HFF-Myc (cell line): ENCODE data around the gene CDKAL1.

Experiments used
- DNase-seq: peaks from one replicate; pipeline ENCODE4 v3.0.0-alpha.2; 2011; ENCODE audit warnings: low read depth; ENCODE audit errors: extremely low read depth
- H3K4me3 ChIP-seq: replicated peaks from 2 replicates; pipeline ENCODE4 v1.5.1; 2011; ENCODE audit warnings: low read depth, mild to moderate bottlenecking, control low read depth, low read length
- CTCF ChIP-seq: IDR thresholded peaks from 2 replicates; pipeline ENCODE4 v1.5.1; 2012; ENCODE audit warnings: mild to moderate bottlenecking, low read depth, low read length, control low read depth; ENCODE audit errors: missing control alignments

Gene CDKAL1

GRCh38 chr6:20900389-20901160 is 366.3 kb downstream of the CDKAL1 start:
- no peak overlapping the region for H3K4me3 ChIP-seq
- no peak for TF ChIP-seq CTCF
- DNase-seq, result no peak

GRCh38 chr6:20905377-20905776 is 371.1 kb downstream of the CDKAL1 start:
- TF ChIP-seq CTCF, result no peak
- DNase-seq, result no peak
- H3K4me3 ChIP-seq, result no peak overlapping the region

DNA sequence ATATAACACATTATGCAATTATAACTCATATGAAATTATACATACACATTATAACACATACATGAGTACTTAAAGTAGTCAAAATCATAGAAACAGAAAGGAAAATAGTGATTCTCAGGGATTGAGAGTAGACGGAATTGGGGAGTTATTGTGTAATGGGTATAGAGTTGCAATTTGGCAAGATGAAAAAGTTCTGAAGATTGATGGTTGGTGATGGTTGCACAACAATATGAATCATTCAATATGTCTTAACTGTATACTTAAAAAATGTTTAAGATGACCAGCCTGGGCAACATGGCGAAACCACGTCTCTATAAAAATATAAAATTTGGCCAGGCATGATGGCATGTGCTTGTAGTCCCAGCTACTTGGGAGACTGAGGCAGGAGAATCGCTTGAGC is 372.7 kb downstream of the CDKAL1 start:
- H3K4me3 ChIP-seq, result no peak overlapping the region
- TF ChIP-seq CTCF, result no peak
- DNase-seq, result no peak

DNA sequence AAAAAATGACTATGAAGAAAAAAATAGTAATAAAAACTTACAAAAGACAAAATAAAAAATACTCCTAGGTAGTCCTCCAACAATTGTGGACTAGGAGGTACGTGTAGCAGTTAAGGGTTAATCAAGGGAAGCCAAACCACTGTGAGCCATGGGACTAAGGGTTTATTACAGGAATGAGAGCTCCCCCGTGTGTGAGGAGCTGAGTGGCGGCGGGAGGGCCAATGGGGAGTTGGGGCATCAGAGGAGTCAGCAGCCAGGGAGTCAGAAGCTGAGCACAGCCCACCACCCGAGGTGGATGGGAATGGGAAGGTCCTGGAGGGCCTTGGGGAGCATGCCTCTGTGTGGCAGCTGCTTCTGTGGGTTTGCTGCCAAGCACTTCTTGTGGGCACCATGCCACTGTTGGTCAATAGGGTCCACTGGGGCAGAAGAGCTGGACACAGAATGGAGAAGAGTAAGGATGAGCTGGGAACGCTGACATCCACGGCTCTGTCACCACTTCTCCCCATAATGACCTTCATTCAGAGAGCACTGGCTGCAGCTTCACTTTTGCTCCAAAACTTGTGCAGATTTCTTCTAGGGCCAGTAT is 373.3 kb downstream of the CDKAL1 start:
- no peak for DNase-seq
- H3K4me3 ChIP-seq, result no peak overlapping the region
- TF ChIP-seq CTCF, result no peak

DNA sequence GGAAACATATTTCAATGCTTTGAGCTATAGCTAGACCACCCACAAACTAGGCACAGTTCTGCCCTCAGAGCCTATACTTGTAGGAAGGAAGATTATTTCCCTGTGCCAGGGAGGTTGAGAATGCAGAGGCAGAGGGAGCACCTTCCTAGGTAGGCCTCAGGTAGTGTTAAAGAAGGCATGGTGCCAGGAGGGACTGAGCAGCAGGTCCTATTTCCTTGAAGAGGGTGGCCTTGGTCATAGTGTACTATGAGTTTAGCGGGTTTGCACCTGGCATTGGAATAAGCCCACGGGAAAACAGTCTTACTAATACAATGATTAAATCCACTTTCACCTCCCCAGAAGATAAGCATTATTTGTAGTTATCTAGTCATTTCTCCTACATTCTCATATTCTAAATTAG is 375.4 kb downstream of the CDKAL1 start:
- TF ChIP-seq CTCF, result no peak
- no peak overlapping the region for H3K4me3 ChIP-seq
- no peak for DNase-seq

DNA sequence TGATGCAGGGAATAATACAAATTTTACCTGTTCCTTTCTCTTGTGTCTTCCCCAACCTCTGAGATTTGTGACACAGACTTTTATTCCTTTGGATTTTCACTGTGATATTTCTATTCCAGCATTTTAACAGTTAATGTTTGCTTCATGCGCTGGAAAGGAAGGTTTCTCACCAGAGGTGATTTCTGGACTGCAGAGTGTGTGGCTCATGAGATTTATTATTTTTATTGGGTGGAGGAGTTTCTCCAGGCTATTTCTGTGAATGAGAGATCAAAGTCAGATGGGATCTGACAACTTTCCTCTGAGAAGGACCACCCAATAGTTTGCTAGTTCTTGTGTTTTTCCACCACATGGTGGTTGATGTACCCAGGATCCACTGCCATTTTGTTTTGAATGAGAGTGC is 377.5 kb downstream of the CDKAL1 start:
- no peak for TF ChIP-seq CTCF
- no peak overlapping the region for H3K4me3 ChIP-seq
- no peak for DNase-seq
